Activated T-helper 17 cell treated with anti-CD3 and anti-CD28 coated beads, Interleukin-2, amount 50 U/mL, for 72 hours (primary cell): ENCODE measurements around the gene ZWILCH. TPM values are rescaled to one million over a fixed set of nuclear protein-coding genes. Genes with fewer than 3 reads are reported as not detected.

Experiments used
- ATAC-seq: fragments of 150-1000 bp; cut with Tn5 transposase; replicated peaks from 2 replicates; pipeline ENCODE4 v1.10.0; 2021; ENCODE audit warnings: mild to moderate bottlenecking, moderate library complexity
- H3K27ac Mint-ChIP-seq: one replicate; pipeline ENCODE4 v1.8.0; 2022; ENCODE audit warnings: mixed read lengths
- H3K27me3 Mint-ChIP-seq: one replicate; pipeline ENCODE4 v1.8.0; 2022; ENCODE audit warnings: mixed read lengths
- H3K36me3 Mint-ChIP-seq: one replicate; pipeline ENCODE4 v1.8.0; 2022; ENCODE audit warnings: low read depth, mild to moderate bottlenecking, mixed read lengths
- H3K4me1 Mint-ChIP-seq: one replicate; pipeline ENCODE4 v1.8.0; 2022; ENCODE audit warnings: mixed read lengths
- H3K4me3 Mint-ChIP-seq: one replicate; pipeline ENCODE4 v1.8.0; 2022; ENCODE audit warnings: mild to moderate bottlenecking, mixed read lengths
- H3K9me3 Mint-ChIP-seq: one replicate; pipeline ENCODE4 v1.8.0; 2022; ENCODE audit warnings: mixed read lengths
- total RNA-seq, 2 donors: library from RNA; stranded (reverse); gene quantifications; one replicate each; pipeline ENCODE4 v1.2.3, GENCODE V29; 2022

ZWILCH gene
- total RNA-seq, 2 donors from 2014 or later = 19.2 to 34.0 TPM

DNA sequence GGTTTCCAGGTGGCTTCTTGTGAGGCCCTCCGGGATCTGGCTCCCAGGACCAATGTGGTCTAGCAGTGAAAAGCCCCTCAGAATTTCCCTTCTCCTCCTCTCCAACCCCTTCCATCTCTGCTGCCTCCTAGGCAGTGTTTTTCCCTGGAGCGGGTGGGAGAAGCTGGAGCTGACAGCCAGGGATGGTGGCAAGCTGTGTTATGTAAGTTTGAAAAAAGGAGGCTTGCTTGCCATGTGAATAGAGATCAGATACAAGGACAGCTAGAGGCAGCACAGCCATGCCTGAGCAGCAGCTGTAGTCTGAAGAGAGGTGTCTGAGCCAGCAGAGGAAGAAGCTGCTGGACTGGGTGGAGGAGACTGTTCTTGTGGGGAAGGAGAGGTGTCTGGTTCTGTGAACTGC lies 28.1 kb upstream of the ZWILCH start:
- Mint-ChIP-seq H3K4me3 (peak overlapping the region; percentile 26), H3K36me3 (peaks cover 50% of the 10 kb centered on the region), H3K27ac (peak overlapping the region; percentile 53), H3K4me1 (peaks cover 34% of the 10 kb centered on the region), H3K27me3 (no peaks in the 10 kb centered on the region), H3K9me3 (no peaks in the 10 kb centered on the region)
- ATAC-seq = no peak

DNA sequence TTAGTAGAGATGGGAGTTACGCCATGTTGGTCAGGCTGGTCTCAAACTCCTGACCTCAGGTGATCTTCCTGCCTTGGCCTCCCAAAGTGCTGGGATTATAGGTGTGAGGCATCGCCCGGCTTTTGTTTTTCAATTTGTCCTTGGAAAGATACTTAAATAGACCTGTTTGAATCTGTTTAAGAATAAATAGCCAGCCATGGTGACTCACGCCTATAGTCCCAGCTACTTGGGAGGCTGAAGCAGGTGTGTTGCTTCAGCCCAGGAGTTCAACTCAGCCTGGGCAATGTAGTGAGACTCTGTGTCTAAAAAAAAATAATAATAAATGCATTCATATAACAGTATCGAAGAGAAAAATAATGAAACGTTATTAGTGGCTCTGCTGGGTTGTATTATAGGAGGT lies 24.9 kb upstream of the ZWILCH start:
- Mint-ChIP-seq H3K36me3 (peaks cover 67% of the 10 kb centered on the region), H3K9me3 (no peaks in the 10 kb centered on the region), H3K27ac (no peak overlapping the region), H3K4me3 (no peak overlapping the region), H3K4me1 (peaks cover 33% of the 10 kb centered on the region), H3K27me3 (no peaks in the 10 kb centered on the region)
- no peak for ATAC-seq

DNA sequence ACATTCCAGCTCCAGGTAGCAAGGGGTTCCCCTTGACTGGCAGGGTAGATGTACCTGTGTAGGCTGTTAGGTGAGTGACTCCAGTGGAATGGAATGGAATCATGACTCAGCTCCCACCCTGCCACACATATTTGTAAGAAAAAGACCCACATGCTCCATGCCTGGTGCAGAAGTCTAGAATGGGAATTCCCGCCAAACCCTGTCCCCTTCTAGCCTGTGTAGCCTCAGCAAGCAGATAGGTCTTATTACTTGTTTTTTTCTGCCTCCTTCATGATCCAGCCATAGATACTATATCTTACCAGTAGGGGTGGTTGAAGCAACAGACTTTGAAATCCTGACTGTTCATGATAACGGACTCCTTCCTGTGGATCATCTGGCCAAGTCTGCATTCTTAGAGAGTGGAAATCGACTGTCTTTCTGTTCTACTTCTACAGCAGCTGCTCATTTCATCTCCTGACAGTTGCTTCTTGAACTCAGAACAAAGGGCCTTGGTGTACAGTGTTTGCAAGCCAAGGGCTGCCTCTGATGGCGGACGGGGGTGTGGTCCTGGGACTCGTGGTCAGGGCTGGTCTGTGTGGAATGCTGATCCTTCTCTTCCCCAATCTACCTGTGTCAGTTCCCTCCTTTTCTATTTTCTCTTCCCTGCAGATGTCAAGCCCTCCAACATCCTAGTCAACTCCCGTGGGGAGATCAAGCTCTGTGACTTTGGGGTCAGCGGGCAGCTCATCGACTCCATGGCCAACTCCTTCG lies 23.8 kb upstream of the ZWILCH start:
- H3K27me3 Mint-ChIP-seq = no peaks in the 10 kb centered on the region
- H3K4me3 Mint-ChIP-seq = no peak overlapping the region
- H3K9me3 Mint-ChIP-seq = no peaks in the 10 kb centered on the region
- peaks cover 67% of the 10 kb centered on the region for H3K36me3 Mint-ChIP-seq
- peaks cover 23% of the 10 kb centered on the region for H3K4me1 Mint-ChIP-seq
- ATAC-seq = no peak
- peak overlapping the region; percentile 80 for H3K27ac Mint-ChIP-seq

DNA sequence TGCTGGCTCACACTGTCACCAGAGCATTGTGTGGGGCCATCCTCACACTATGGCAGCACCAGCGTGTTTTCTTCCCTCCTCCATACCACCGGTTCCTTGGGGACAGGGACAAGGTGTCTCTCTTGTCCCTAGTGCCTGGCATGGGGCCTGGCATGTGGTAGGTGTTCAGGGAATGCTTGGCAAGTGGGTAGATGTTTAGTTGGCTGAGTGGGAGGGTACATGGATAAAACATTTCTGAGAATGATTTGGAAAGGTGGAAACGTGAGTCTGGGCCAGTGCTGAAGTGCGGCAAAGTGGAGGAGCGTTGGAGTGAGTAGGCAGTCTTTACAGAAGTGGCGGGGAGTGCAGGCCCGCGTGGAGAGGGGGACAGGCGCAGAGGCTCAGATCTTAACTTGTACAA lies 22.6 kb upstream of the ZWILCH start:
- no peaks in the 10 kb centered on the region for H3K9me3 Mint-ChIP-seq
- no peak for ATAC-seq
- H3K27me3 Mint-ChIP-seq = no peaks in the 10 kb centered on the region
- H3K27ac Mint-ChIP-seq = peak overlapping the region; percentile 80
- no peak overlapping the region for H3K4me3 Mint-ChIP-seq
- H3K4me1 Mint-ChIP-seq = peaks cover 18% of the 10 kb centered on the region
- H3K36me3 Mint-ChIP-seq = peaks cover 79% of the 10 kb centered on the region

DNA sequence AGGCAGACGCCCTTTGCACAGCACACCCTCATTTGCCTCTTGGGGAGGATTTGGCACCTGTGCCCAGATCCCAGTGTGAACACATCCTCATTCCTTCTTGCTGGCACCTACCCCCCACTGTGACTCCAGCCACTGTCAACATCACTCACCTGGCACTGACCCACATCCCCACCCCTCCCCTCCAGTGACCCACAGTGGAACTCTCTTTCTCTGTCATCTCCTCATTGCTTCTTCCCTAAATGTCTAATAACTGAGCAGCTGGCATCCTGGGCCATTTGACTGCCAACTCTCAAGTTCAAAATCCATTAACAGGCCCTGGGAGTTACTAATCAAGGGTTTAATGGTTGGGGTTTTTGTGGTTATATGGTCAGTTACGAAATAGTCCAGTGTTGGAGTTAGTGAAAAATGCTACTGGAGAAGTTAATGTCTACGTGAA lies 22.0 kb upstream of the ZWILCH start:
- Mint-ChIP-seq H3K36me3 (peaks cover 86% of the 10 kb centered on the region), H3K4me1 (peaks cover 18% of the 10 kb centered on the region), H3K4me3 (no peak overlapping the region), H3K27me3 (no peaks in the 10 kb centered on the region), H3K27ac (no peak overlapping the region), H3K9me3 (no peaks in the 10 kb centered on the region)
- no peak for ATAC-seq

DNA sequence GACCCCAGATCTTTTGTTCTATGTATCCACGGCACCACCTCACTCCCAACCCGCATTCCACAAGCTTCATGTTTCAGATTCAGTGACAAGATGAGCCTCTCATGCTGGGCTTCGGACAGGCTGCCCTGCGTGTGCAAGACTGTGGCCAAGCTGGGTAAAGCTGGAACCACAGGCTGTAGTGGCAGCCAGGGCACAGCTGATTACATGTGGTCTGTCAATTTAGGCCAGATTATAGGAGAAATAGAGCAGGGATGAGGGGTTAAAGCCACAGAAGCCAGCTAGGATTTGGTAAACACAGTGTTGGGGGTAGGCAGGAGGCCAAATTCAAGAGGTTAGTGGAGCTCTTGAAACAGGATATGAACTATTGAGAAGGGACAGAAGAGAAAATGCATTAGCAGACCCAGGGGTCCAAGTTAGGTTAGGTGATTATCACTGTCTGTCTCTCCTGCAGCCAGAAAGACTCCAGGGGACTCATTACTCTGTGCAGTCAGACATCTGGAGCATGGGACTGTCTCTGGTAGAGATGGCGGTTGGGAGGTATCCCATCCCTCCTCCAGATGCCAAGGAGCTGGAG lies 20.5 kb upstream of the ZWILCH start:
- Mint-ChIP-seq H3K36me3 (peaks cover 94% of the 10 kb centered on the region), H3K4me1 (peaks cover 13% of the 10 kb centered on the region), H3K4me3 (no peak overlapping the region), H3K9me3 (no peaks in the 10 kb centered on the region), H3K27me3 (no peaks in the 10 kb centered on the region), H3K27ac (peak overlapping the region; percentile 64)
- no peak for ATAC-seq

DNA sequence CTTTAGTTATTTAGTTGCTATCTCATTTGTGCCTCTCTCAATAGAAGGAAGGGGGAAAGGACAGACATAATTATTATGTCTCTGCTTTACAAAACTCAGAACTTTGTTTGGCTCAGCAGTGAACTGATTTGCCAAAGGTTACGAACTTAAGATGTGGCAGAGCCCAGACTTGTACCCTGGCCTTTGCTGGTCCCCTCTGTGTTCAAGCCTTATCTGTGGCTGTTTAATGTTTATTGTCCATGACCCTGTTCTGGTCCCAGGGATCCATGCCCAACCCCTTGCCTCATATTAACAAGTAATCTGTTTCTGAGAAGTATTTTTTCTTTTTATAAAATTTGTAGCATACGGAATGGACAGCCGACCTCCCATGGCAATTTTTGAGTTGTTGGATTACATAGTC lies 18.2 kb upstream of the ZWILCH start:
- peaks cover 99% of the 10 kb centered on the region for H3K36me3 Mint-ChIP-seq
- no peak for ATAC-seq
- H3K27ac Mint-ChIP-seq = no peak overlapping the region
- H3K4me1 Mint-ChIP-seq = peaks cover 13% of the 10 kb centered on the region
- no peak overlapping the region for H3K4me3 Mint-ChIP-seq
- no peaks in the 10 kb centered on the region for H3K27me3 Mint-ChIP-seq
- no peaks in the 10 kb centered on the region for H3K9me3 Mint-ChIP-seq

DNA sequence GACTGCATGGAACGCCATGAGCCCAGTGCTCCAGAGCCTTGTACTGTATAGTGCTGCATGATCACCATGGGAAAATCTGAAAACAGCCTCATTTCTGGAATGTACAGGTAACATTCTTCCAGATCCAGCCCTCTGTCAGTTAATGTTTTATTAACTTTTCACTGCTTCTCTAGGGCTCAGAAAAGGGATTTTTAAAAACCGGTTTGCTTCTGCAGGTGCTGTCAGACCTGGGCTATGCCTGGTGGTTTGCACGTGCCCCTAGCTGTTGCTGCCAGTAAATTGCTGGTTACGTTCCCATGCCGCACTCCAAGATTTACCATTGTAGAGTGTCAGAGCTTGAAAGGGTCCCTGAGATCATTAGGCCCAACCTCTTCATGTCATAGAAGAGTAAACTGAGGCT lies 16.6 kb upstream of the ZWILCH start:
- no peak overlapping the region for H3K4me3 Mint-ChIP-seq
- no peaks in the 10 kb centered on the region for H3K27me3 Mint-ChIP-seq
- peaks cover 99% of the 10 kb centered on the region for H3K36me3 Mint-ChIP-seq
- ATAC-seq = no peak
- H3K4me1 Mint-ChIP-seq = no peaks in the 10 kb centered on the region
- no peak overlapping the region for H3K27ac Mint-ChIP-seq
- no peaks in the 10 kb centered on the region for H3K9me3 Mint-ChIP-seq

DNA sequence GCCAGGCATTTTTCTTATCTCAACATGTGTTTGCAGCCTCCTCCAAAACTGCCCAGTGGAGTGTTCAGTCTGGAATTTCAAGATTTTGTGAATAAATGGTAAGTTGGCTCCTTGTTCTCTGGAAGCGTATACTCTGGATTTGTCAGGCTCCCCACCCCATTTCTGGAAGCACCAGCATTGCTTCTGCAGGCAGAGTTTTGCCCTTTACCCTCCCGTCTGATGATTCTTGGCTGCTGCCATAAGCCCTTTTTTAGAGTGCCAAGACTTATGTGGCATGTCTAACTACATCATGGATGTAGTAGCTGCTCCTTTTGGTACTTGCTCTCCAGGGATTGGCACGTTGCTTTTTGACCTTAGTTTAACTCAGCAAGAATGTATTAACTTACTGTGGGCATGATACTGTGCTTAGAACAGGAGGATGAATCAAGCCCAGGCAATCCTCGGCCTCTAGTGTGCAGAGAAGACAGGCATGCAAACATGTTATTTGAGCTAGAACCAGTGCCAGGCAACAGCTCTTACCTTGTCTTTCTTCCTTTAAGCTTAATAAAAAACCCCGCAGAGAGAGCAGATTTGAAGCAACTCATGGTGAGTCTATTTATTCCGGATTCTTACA lies 15.8 kb upstream of the ZWILCH start:
- H3K27ac Mint-ChIP-seq = no peak overlapping the region
- H3K27me3 Mint-ChIP-seq = no peaks in the 10 kb centered on the region
- peaks cover 2% of the 10 kb centered on the region for H3K4me1 Mint-ChIP-seq
- no peak for ATAC-seq
- peaks cover 99% of the 10 kb centered on the region for H3K36me3 Mint-ChIP-seq
- no peak overlapping the region for H3K4me3 Mint-ChIP-seq
- no peaks in the 10 kb centered on the region for H3K9me3 Mint-ChIP-seq

DNA sequence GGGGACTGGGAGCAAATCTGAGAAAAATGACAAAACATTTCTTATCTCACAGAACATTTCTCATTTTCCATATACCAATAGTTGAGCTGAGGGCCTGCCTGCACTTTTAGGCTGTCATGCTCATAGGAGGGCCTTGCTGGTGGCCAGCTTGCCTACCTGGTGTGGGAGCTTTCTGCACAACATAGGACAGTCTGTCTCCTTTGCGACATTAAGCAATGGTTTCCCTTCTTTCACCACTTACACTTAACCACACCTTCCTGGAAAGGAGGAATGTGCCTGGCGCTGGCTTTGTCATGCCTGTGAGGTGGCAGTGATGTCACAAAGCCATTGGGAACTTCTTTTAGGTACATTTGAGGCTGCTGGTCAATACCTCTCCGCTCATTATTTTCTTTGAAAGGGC lies 13.3 kb upstream of the ZWILCH start:
- H3K4me1 Mint-ChIP-seq = peaks cover 11% of the 10 kb centered on the region
- no peak overlapping the region for H3K27ac Mint-ChIP-seq
- H3K9me3 Mint-ChIP-seq = no peaks in the 10 kb centered on the region
- H3K36me3 Mint-ChIP-seq = peaks cover 96% of the 10 kb centered on the region
- H3K27me3 Mint-ChIP-seq = no peaks in the 10 kb centered on the region
- H3K4me3 Mint-ChIP-seq = no peak overlapping the region
- no peak for ATAC-seq

DNA sequence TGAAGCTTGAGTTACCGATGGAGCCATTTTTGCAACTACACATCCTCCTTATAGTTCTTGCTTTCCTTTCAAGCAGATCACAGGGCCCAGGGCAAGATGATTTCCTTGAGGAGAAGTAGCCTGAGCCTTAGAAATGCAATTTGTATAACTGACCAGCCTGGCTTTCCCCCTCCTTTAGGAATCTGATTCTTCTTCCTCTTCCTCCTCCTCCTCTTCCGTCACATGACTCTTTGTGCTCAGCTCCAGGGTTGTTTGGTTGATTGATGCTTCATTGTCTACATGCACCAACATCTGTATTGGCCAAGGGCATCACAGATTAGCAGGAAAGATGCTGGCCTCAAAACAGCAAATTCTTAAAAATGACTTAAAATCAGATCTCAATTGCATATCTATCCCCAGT lies 10.9 kb upstream of the ZWILCH start:
- H3K36me3 Mint-ChIP-seq = peaks cover 96% of the 10 kb centered on the region
- H3K27me3 Mint-ChIP-seq = no peaks in the 10 kb centered on the region
- H3K9me3 Mint-ChIP-seq = no peaks in the 10 kb centered on the region
- no peak overlapping the region for H3K27ac Mint-ChIP-seq
- no peak for ATAC-seq
- H3K4me3 Mint-ChIP-seq = no peak overlapping the region
- peaks cover 16% of the 10 kb centered on the region for H3K4me1 Mint-ChIP-seq

DNA sequence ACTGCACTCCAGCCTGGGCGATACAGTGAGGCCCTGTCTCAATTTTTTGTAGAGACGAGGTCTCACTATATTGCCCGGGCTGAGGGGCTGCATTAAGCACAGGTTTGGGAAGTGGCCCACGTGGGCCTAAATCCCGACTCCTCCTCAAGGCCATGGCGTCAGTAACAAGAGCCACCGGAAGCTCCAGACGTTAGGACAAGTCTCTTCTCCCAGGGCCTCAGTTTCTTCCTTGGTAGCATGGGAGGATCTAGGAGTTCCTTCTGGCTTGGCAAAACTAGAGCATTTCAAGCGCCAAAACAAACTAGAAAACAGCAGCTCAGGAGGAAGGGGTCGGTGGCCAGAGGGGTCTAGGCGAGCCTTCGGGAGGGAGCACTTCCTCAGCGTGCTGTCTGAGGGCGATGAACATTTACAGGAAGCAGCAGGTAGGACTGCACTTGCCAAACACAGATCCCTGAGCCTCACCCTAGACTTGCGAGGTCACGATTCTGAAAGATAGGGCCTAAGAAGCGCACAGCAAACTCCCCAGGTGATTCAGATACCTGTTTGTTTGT lies 8.1 kb upstream of the ZWILCH start:
- H3K4me1 Mint-ChIP-seq = peaks cover 22% of the 10 kb centered on the region
- peak; percentile 30 for ATAC-seq
- H3K27me3 Mint-ChIP-seq = no peaks in the 10 kb centered on the region
- peaks cover 96% of the 10 kb centered on the region for H3K36me3 Mint-ChIP-seq
- H3K27ac Mint-ChIP-seq = peak overlapping the region; percentile 92
- peak overlapping the region; percentile 94 for H3K4me3 Mint-ChIP-seq
- no peaks in the 10 kb centered on the region for H3K9me3 Mint-ChIP-seq

DNA sequence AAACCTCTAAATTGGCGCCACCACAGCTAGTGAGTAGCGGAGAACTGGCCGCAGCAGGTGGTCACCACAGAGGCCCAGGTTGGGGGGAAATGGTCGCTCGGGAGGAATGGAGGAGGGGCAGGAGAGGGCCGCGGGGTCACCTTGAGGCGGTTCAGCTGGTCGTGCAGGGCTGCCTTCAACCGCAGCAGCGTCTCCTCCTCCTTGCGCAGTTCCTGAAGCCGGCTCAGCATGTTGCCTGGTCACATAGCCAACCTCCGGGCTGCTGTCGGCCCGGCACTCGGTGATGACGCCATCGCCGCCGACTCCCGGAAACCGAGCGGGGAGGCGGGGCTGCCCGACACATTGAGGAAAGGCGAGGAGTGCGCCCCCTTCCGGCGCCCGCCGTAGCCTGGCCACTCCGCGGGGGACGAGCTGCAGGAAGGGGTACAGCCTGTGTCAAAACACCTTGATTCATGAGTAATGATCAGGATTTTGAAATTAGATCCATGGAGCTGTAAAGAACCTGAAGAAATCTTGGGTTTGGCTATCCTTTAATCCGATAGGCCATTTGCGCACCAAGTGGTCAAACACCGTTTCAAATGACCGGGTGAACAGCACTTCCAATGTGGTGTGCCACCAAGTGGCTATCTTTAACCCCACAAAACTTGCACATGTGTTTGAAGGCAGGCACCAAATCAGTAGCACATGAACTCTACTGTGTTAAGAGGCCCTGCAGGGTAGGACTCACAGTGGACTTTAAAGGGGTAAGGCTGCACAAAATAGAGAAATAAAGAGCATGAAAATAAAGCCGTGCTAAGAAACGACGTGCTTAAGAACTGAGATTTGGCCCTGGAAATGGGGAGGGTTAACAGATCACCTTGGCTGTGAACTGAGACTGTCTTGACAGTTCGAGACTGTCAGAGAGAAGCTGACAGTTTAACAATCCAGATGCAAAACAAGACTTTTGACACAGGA lies 7.3 kb upstream of the ZWILCH start, which contains the start of gene SNAPC5:
Gene SNAPC5, minus strand, starts transcription at position 261 of the 954 bp plus-strand sequence. Its CDS starts 31 bp downstream, at position 230.
- Mint-ChIP-seq H3K27me3 (no peaks in the 10 kb centered on the region), H3K4me3 (peak within 1 kb of the TSS; percentile 94), H3K9me3 (no peaks in the 10 kb centered on the region), H3K27ac (peak within 1 kb of the TSS; percentile 92), H3K36me3 (peaks cover 96% of the 10 kb centered on the region), H3K4me1 (peaks cover 25% of the 10 kb centered on the region)
- ATAC-seq = peak; percentile 93
